GM18519 (cell line): Measurements from ENCODE around the gene BPIFB2.

ENCODE experiments used
- ATAC-seq: cut with Tn5 transposase; IDR thresholded peaks from one replicate; pipeline ENCODE4 v1.9.1; 2021; ENCODE audit warnings: mild to moderate bottlenecking, moderate library complexity; ENCODE audit not compliant: unreplicated experiment, low FRiP score

Gene BPIFB2

GRCh38 chr20:32984196-32984595 lies 23.3 kb upstream of the BPIFB2 start:
- no peak for ATAC-seq

- no peak for ATAC-seq
Observed at GRCh38 chr20:32984631-32985354, 22.7 kb upstream of the BPIFB2 start.

- ATAC-seq = no peak
Observed at GRCh38 chr20:32985596-32985995, 21.9 kb upstream of the BPIFB2 start.

GRCh38 chr20:32986331-32986966 lies 21.1 kb upstream of the BPIFB2 start:
- ATAC-seq = no peak

- no peak for ATAC-seq
Observed at GRCh38 chr20:32987044-32987825, 20.3 kb upstream of the BPIFB2 start.

GRCh38 chr20:32988008-32988407 lies 19.5 kb upstream of the BPIFB2 start:
- no peak for ATAC-seq

GRCh38 chr20:32989507-32990283 lies 17.8 kb upstream of the BPIFB2 start:
- ATAC-seq = no peak

- ATAC-seq = no peak
Observed at GRCh38 chr20:32990426-32990825, 17.1 kb upstream of the BPIFB2 start.

- no peak for ATAC-seq
Observed at GRCh38 chr20:32991383-32991782, 16.1 kb upstream of the BPIFB2 start.

GRCh38 chr20:32991792-32992641 lies 15.5 kb upstream of the BPIFB2 start:
- no peak for ATAC-seq

GRCh38 chr20:32993496-32994050 lies 13.9 kb upstream of the BPIFB2 start:
- ATAC-seq = no peak

GRCh38 chr20:32995802-32996201 lies 11.7 kb upstream of the BPIFB2 start:
- no peak for ATAC-seq

- ATAC-seq = no peak
Observed at GRCh38 chr20:32997431-32997830, 10.1 kb upstream of the BPIFB2 start.

- ATAC-seq = no peak
Observed at GRCh38 chr20:32999603-33000250, 7.8 kb upstream of the BPIFB2 start.

GRCh38 chr20:33000802-33001466 lies 6.6 kb upstream of the BPIFB2 start:
- no peak for ATAC-seq

- no peak for ATAC-seq
Observed at GRCh38 chr20:33002087-33002808, 5.3 kb upstream of the BPIFB2 start.

- ATAC-seq = no peak
Observed at GRCh38 chr20:33004141-33004751, 3.3 kb upstream of the BPIFB2 start, which contains the start of gene SUN5. Gene SUN5, minus strand, starts transcription at chr20:33004433. Its CDS starts 93 bp downstream, at chr20:33004340.
